ENCODE data around the gene RNF145. TPM values are rescaled to one million over a fixed set of nuclear protein-coding genes. Genes with fewer than 3 reads are reported as not detected.

Gene RNF145
- total and polyA plus RNA-seq, 10 of the 15 experiments (the other 5 are each of a cell fraction or from before 2014, with no cell fraction given), result 9.7 to 58.1 (median 38.2) TPM

DNA sequence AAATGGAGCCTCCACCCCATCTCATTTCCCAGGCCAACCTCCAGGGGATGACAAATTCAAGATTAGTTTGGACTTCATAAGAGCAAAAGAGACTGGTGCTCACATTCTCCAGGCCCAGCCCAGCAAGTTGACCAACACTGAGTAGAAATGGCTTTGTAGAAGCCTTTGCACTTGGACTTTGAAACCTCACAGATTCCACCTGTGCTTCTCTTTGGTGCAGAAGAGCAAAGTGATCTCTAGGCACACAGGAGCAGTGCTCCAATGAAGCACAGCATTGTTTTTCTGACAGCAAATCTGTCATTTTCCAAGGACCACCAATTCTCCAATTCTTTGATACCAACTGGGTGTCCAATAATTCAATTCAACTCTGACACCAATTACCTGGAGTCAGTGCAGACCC, 17.1 kb upstream of the RNF145 start:
- RAD21 ChIA-PET (ENCODE audit: unreplicated experiment), result interaction anchor here (1.1 kb wide), 1 partner anchor 90 kb away, joined by 3 read pairs; no protein-coding TSS in a partner anchor
- DNase-seq (ENCODE audit: low read depth, low spot score), result no peak

More for the DNA sequence above, 17.1 kb upstream of the RNF145 start:
- H3K9ac ChIP-seq (ENCODE audit: control insufficient read depth, insufficient read depth, low read length), result no peak overlapping the region
- ATAC-seq (no peak), FAIRE-seq (no peak)
- intact Hi-C loops (cut with micrococcal nuclease; ENCODE audit: unreplicated experiment) (no loop called here), in situ Hi-C loops (cut with MboI) (no loop called here)
- no peak overlapping the region for H3K4me2 ChIP-seq (ENCODE audit: control insufficient read depth, insufficient read depth)
- H3K27me3 ChIP-seq (replicated peaks in 1 of 2; ENCODE audit: control insufficient read depth in 2 of 2, insufficient read depth in 2 of 2, low read length in 1 of 2), result no peaks in the 10 kb centered on the region
- ChIA-PET CTCF (no interaction called here), SMC1A (ENCODE audit: uncharacterized antibody, unreplicated experiment) (interaction anchor here (2.3 kb wide), 1 partner anchor 17 kb away, joined by 6 read pairs; no protein-coding TSS in a partner anchor), POLR2A (no interaction called here)
- H4K20me1 ChIP-seq (ENCODE audit: control insufficient read depth, insufficient read depth), result no peaks in the 10 kb centered on the region
- H3K4me3 ChIP-seq, result no peak overlapping the region
- no peaks in the 10 kb centered on the region for H3K36me3 ChIP-seq (ENCODE audit: control insufficient read depth in 2 of 2, insufficient read depth in 2 of 2, low read length in 1 of 2)
- H3K4me1 ChIP-seq (ENCODE audit: control insufficient read depth, insufficient read depth, low read length), result no peaks in the 10 kb centered on the region
- TF ChIP-seq, protein P1, sequence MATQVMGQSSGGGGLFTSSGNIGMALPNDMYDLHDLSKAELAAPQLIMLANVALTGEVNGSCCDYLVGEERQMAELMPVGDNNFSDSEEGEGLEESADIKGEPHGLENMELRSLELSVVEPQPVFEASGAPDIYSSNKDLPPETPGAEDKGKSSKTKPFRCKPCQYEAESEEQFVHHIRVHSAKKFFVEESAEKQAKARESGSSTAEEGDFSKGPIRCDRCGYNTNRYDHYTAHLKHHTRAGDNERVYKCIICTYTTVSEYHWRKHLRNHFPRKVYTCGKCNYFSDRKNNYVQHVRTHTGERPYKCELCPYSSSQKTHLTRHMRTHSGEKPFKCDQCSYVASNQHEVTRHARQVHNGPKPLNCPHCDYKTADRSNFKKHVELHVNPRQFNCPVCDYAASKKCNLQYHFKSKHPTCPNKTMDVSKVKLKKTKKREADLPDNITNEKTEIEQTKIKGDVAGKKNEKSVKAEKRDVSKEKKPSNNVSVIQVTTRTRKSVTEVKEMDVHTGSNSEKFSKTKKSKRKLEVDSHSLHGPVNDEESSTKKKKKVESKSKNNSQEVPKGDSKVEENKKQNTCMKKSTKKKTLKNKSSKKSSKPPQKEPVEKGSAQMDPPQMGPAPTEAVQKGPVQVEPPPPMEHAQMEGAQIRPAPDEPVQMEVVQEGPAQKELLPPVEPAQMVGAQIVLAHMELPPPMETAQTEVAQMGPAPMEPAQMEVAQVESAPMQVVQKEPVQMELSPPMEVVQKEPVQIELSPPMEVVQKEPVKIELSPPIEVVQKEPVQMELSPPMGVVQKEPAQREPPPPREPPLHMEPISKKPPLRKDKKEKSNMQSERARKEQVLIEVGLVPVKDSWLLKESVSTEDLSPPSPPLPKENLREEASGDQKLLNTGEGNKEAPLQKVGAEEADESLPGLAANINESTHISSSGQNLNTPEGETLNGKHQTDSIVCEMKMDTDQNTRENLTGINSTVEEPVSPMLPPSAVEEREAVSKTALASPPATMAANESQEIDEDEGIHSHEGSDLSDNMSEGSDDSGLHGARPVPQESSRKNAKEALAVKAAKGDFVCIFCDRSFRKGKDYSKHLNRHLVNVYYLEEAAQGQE (IDR thresholded peaks at IDR 0.05; ENCODE audit: low read depth, low read length), result no peak
- TF ChIP-seq, protein P2, sequence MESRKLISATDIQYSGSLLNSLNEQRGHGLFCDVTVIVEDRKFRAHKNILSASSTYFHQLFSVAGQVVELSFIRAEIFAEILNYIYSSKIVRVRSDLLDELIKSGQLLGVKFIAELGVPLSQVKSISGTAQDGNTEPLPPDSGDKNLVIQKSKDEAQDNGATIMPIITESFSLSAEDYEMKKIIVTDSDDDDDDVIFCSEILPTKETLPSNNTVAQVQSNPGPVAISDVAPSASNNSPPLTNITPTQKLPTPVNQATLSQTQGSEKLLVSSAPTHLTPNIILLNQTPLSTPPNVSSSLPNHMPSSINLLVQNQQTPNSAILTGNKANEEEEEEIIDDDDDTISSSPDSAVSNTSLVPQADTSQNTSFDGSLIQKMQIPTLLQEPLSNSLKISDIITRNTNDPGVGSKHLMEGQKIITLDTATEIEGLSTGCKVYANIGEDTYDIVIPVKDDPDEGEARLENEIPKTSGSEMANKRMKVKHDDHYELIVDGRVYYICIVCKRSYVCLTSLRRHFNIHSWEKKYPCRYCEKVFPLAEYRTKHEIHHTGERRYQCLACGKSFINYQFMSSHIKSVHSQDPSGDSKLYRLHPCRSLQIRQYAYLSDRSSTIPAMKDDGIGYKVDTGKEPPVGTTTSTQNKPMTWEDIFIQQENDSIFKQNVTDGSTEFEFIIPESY (IDR thresholded peaks at IDR 0.05), result no peak
- TF ChIP-seq CBX5 (IDR thresholded peaks at IDR 0.05; ENCODE audit: low read depth), result no peak
- TF ChIP-seq JUNB (IDR thresholded peaks at IDR 0.05), result no peak
- no peak for TF ChIP-seq SP1 (IDR thresholded peaks at IDR 0.05; ENCODE audit: low read depth, low read length)
- TF ChIP-seq ZBED1 (IDR thresholded peaks at IDR 0.05; ENCODE audit: borderline replicate concordance), result no peak
- no peak for TF ChIP-seq ZNF274 (IDR thresholded peaks at IDR 0.05; ENCODE audit: insufficient read depth, insufficient read length)
- TF ChIP-seq BMI1 (IDR thresholded peaks at IDR 0.05; ENCODE audit: borderline replicate concordance), result no peak
- no peak for TF ChIP-seq TCF7 (IDR thresholded peaks at IDR 0.05; ENCODE audit: borderline replicate concordance)
- TF ChIP-seq, protein P3, sequence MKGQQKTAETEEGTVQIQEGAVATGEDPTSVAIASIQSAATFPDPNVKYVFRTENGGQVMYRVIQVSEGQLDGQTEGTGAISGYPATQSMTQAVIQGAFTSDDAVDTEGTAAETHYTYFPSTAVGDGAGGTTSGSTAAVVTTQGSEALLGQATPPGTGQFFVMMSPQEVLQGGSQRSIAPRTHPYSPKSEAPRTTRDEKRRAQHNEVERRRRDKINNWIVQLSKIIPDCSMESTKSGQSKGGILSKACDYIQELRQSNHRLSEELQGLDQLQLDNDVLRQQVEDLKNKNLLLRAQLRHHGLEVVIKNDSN (IDR thresholded peaks at IDR 0.05; ENCODE audit: borderline replicate concordance, extremely low read length, insufficient read depth, low read depth, low read length), result no peak
- TF ChIP-seq PAX5 (IDR thresholded peaks at IDR 0.05; ENCODE audit: borderline replicate concordance, low read depth, low read length), result no peak
- no peak for TF ChIP-seq MEF2B (IDR thresholded peaks at IDR 0.05; ENCODE audit: partially characterized antibody, poor library complexity, severe bottlenecking)
- no peak for TF ChIP-seq IRF4 (IDR thresholded peaks at IDR 0.05; ENCODE audit: low read depth, low read length)
- BruUV-seq (replicated peaks), result no TSS peak
- no peak overlapping the region for H2AFZ ChIP-seq (ENCODE audit: control insufficient read depth, low read depth, low read length)
- no peaks in the 10 kb centered on the region for H3K9me3 ChIP-seq (replicated peaks; ENCODE audit: control insufficient read depth, insufficient read depth, low read length)
- no peak overlapping the region for H3K27ac ChIP-seq (ENCODE audit: control insufficient read depth, insufficient read depth)
- H3K79me2 ChIP-seq (ENCODE audit: control insufficient read depth, insufficient read depth, low read length), result no peaks in the 10 kb centered on the region
